GM13977 (cell line): ENCODE data around the gene LSAMP.

Experiments
- DNase-seq: peaks from one replicate; pipeline ENCODE4 v3.0.0; 2012; ENCODE audit warnings: low spot score
- CTCF ChIP-seq: IDR thresholded peaks from 2 replicates; pipeline ENCODE4 v1.5.1; 2012; ENCODE audit warnings: mild to moderate bottlenecking, control low read depth; ENCODE audit not compliant: insufficient read depth; ENCODE audit errors: extremely low read depth, missing control alignments
- in situ Hi-C: fragments of 300-500 bp; cut with MboI; formaldehyde crosslinking; loops from one replicate; pipeline ENCODE4 v1.12.0; 2022; ENCODE audit warnings: low sequenced_read_pairs, low pct_unique_long_range_greater_than_20kb, mixed read lengths, inconsistent platforms; ENCODE audit not compliant: unreplicated experiment

Gene LSAMP

GRCh38 chr3:116154389-116154788 lies 290.9 kb downstream of the LSAMP start:
- TF ChIP-seq CTCF: no peak
- DNase-seq: no peak
- in situ Hi-C loops: no loop called here

- no peak for TF ChIP-seq CTCF
- DNase-seq: no peak
- in situ Hi-C loops: no loop called here
Measured at GRCh38 chr3:116153174-116153573, 292.1 kb downstream of the LSAMP start.

- in situ Hi-C loops: no loop called here
- no peak for DNase-seq
- no peak for TF ChIP-seq CTCF
Measured at GRCh38 chr3:116150655-116151167, 294.6 kb downstream of the LSAMP start.

GRCh38 chr3:116148881-116149851 lies 296.1 kb downstream of the LSAMP start:
- TF ChIP-seq CTCF: no peak
- in situ Hi-C loops: loop anchor here (10.0 kb wide), 1 partner anchor 606 kb away; no protein-coding TSS in a partner anchor
- no peak for DNase-seq

- in situ Hi-C loops: loop anchor here (10.0 kb wide), 1 partner anchor 609 kb away; no protein-coding TSS in a partner anchor
- DNase-seq: no peak
- TF ChIP-seq CTCF: no peak
Measured at GRCh38 chr3:116145613-116146012, 299.7 kb downstream of the LSAMP start.

- in situ Hi-C loops: loop anchor here (10.0 kb wide), 1 partner anchor 613 kb away; no protein-coding TSS in a partner anchor
- no peak for TF ChIP-seq CTCF
- DNase-seq: no peak
Measured at GRCh38 chr3:116141724-116142123, 303.6 kb downstream of the LSAMP start.
